ENCODE data around the gene ZBTB20.

DNA sequence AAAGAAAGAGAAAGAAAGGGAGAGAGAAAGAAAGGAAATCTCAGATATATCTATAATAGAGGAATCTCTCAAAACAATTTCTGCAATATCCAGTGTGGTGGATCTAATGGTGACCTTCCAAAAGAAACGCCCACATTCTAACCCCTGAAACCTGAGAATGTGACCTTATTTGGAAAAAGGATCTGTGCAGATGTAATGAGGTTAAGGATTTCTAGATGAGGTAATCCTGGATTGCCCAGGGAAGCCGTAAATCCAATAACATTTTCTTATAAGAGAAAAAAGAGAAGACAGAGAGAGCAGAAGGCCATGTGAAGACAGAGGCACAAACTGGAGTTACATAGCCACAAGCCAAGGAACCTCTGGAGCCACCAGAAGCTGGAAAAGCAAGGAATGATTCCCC, 307.6 kb downstream of the ZBTB20 start:
- TF ChIP-seq, protein P1, sequence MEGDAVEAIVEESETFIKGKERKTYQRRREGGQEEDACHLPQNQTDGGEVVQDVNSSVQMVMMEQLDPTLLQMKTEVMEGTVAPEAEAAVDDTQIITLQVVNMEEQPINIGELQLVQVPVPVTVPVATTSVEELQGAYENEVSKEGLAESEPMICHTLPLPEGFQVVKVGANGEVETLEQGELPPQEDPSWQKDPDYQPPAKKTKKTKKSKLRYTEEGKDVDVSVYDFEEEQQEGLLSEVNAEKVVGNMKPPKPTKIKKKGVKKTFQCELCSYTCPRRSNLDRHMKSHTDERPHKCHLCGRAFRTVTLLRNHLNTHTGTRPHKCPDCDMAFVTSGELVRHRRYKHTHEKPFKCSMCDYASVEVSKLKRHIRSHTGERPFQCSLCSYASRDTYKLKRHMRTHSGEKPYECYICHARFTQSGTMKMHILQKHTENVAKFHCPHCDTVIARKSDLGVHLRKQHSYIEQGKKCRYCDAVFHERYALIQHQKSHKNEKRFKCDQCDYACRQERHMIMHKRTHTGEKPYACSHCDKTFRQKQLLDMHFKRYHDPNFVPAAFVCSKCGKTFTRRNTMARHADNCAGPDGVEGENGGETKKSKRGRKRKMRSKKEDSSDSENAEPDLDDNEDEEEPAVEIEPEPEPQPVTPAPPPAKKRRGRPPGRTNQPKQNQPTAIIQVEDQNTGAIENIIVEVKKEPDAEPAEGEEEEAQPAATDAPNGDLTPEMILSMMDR (IDR thresholded peaks at IDR 0.05), result no peak
- TF ChIP-seq POLR2AphosphoS5 (IDR thresholded peaks at IDR 0.05), result no peak

All from stomach (tissue), 4 donors.